SIG-M5 treated with dmso at 0.1 percent for 504 hours (cell line): ENCODE results near the gene KCNMB2.

Experiments
- DNase-seq: peaks from one replicate; lab custom pipeline; 2025; ENCODE audit not compliant: unreplicated experiment; lab: John Stamatoyannopoulos, UW

KCNMB2 gene

GRCh38 chr3:178748874-178749273 is 212.6 kb downstream of the KCNMB2 start:
- DNase-seq, result no peak

- DNase-seq, result no peak
Measured at GRCh38 chr3:178749471-178749870, 213.2 kb downstream of the KCNMB2 start.

DNA sequence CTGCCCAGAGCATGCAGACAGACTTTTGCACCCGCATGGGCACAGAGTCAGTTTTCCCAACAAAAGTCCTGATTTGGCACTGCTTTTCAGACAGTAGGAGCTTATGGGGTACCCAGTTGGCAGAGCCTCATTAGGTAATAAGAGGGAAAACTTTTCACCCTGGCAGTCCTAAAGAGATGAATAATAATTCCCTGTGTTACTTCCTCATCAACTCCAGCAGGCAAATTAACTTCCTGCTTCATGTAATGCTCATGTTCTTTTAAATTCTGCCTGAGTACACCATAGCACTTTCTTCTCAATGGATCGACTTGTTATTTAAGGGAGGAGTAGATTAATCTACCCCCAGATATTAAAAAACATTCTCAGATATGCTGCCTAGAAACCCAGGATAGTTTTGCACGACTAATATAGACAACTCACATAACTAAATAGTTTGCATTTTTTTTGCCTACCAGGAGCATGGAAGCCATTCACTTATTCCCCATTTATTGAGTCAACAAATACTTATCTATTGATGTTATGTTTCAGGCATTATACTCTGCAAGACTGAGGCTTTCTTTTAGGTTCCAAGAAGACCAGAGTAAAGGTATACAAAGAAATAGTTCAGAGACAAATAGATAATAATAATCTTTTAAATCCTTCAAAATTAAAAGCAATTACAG is 214.5 kb downstream of the KCNMB2 start:
- no peak for DNase-seq

DNA sequence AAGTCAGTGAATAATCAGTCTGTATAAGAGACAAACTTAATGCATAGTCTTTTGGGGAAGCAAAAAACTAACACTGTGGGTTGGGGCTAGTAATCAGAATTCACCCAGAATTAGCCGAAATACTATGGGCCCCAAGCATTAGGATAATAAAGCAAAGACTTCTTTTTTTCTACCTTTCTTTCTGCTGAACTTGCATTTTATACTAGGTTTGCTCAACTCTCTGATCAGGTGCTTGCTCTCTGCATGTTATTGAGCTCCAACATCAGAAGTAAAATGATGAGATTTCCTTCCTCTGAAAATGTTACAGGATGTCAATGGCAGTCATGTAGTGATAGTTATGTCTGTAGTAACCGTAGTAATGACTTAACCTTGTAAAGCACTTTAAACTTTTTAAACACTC is 216.6 kb downstream of the KCNMB2 start:
- no peak for DNase-seq

- no peak for DNase-seq
Measured at GRCh38 chr3:178754852-178755510, 218.7 kb downstream of the KCNMB2 start.

DNA sequence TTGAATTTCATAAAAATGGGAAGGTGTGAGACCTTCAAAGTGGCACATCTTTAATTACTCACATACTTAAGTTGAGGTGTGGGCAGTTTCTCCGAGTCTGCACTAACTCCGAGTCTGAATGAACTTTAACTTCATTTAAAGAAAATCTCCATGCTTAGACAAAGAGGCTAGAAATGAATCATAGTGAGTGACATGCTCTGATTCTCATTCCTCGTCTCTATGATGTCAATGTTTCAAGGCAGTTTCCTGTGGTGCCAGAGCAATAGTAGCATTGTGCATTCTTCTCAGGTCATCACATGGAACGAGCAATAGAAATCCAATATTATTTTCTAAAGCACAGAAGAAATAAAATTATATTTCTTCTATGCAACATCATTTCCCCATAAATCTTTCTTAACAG is 224.8 kb downstream of the KCNMB2 start:
- no peak for DNase-seq

DNA sequence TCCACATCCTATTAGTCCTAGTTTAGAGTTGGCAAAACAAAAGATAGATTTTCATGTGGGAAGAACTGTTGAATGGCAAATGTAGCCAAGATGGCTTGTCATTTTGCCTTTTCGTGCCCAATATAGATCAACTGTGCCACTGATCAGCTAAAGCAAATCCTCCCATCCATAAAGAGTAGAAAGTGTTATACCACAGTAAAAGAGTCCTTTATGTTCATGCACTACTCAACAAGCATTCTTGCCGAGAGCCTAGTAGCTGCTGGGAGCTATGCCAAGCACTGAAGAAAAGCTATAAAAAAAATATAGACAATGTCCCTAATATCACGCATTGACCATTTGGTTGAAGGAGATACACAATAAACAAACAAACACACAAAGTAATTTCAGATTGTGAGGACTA is 225.2 kb downstream of the KCNMB2 start:
- no peak for DNase-seq

DNA sequence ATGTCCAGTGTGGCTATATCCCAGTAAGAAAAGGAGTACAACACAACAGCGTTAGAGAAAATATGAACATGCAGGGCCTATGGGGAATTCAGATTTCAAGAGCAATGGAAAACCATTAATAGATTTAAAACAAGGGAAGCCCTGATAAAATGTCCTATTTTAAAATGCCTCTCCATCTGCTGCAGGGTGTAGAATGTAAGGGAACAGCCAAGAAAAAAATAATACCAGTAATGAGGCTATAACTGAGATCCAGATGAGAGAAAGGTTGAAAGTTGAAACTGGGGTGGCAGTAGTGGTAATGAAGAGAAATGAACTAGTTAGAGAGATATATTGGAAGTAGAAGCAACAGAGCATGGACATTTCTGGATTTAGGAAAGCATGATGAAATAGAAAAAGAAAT is 226.1 kb downstream of the KCNMB2 start:
- no peak for DNase-seq

GRCh38 chr3:178765472-178765871 is 229.2 kb downstream of the KCNMB2 start:
- no peak for DNase-seq

DNA sequence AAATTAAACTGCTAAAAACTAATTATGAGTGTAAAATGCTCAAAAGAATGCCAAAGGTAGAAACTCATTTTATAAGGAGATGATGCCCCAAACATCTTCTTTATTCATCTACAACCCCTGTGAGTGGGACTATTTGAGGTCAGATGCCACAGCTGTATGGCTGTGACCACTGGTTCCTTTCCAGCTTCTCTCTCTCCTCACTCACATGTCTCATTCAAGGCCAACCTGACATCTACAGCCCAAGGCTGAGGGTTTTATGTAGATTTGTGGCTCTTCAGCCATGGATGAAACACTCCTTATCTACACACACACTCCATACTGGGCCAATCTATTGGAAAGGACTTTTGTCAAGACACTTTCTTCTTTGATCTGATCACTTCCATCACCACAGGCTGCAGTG is 231.3 kb downstream of the KCNMB2 start:
- no peak for DNase-seq

DNA sequence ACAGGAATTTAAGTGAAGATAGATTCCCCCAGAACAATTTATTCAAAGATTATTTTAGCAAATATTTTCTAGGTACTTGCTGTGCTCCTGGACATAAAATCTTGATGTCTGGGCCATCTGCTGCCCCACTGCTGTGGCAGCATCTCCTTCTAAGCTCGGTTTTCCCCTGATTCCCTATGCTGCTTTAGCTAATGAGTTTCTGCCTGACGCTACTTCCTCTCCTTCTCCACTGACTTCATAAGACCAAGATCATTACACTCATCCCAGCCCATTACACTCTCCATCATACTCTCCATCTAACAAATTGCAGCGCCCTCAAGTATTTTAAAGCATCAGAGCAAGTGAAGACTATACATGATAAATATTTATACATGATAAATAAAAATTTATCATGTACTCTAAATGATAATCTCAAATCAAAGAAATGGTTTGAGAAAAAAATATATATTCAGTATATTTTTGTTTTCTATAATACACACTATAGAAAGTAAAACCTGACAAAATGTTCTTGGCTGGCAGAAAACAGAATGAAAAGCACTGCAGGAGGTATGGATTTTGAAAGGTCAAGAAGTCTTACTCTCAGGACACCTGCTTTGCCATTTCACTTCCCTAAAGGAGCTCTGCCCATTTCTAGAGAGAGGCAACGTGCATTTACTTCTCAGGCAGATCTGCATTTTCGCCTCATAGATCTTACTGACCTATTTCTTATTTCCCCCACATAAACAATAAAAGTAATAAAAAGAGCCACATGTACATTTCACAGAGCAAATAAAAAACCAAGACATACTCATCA is 232.0 kb downstream of the KCNMB2 start:
- DNase-seq, result no peak

DNA sequence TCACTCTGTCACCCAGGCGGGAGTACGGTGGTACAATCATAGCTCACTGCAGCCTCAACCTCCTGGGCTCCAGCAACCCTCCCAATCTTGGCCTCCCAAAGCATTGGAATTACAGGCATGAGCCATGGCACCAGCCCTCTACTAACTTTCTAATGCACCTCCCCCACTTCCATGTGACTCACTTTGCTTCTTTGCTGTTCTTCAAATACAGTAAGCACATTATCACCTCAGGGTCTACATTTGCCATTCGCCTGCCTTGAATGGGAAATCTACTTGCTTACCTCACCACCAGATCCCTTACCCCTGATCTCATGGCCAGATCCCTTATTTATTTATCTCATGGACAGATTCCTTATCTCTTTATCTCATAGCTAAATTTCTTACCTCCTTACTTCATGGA is 235.3 kb downstream of the KCNMB2 start:
- DNase-seq, result no peak

- no peak for DNase-seq
Measured at GRCh38 chr3:178772746-178773145, 236.5 kb downstream of the KCNMB2 start.

DNA sequence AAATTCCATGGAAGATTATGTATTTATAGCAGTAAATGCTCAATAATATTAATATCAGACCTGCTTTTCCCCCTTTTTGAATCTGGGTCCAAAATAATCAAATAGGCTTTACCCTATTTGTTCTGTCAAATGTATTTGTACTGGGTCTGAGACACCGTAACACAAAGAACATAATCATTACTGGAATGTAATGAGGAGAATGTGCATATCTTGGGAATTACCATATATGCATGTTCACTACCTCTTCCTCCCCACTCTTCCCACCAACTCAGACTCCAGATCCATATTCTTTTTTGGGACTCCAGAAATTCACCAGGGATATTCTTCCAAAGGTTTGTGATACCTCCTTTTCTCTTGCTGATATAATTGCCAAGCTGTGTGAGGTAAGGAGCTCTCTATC is 237.1 kb downstream of the KCNMB2 start:
- no peak for DNase-seq

- no peak for DNase-seq
Measured at GRCh38 chr3:178777718-178778411, 241.6 kb downstream of the KCNMB2 start.

DNA sequence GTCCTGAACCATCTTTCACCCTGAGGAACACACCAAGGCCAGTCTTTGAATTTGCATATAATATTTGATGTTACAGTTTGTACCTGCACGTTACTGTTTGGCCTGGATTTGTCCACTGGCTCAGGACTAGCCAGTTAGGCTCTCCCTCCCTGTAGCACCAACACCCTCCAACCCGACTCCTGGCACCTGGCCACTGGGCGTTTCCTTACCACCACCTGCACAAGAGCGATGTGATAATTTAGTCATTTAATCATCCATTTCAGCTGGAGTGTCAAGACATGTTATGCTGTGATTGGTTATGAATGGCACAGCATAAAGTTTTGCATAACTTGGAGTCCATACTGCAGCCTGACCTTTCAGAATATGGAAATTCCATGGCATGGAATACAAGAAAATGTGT is 242.4 kb downstream of the KCNMB2 start:
- DNase-seq, result no peak

GRCh38 chr3:178785961-178786360 is 249.7 kb downstream of the KCNMB2 start:
- DNase-seq, result no peak

DNA sequence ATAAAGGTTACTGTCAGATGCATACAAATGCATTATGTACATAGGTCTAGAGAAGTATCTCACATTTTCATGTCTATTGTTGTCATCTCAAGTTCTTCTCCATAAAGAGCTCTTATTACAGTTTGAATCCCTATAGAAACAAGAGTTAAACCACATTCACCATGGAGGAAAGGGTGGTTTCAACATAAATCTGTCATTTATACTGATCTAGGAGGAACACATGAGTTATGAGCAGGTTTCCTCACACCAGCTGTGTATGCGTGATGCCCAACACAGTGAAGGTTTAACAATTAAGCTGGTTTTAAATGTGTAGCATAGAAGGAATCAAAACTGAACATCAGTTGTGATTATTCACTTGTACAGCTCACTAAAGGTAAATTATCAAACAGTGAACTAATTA is 251.7 kb downstream of the KCNMB2 start:
- DNase-seq, result no peak

DNA sequence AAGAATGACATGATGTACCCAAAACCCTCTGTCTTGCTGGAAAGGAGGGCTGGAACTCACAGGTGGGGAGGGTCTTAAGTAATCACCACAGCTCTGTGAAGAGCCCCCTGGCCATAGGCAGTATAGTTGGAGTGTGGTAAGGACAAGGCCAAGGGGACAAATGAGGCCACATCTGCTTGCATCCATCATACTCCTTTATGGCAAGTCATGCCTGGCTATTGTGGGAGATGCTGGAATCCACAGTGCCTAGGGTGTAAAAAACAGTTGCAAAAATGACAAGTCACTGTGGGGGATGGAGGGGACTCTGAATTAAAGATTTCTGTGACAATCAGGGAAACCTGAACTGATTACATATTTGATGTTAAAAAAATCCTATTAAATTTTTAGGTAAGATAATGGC is 258.5 kb downstream of the KCNMB2 start:
- no peak for DNase-seq

DNA sequence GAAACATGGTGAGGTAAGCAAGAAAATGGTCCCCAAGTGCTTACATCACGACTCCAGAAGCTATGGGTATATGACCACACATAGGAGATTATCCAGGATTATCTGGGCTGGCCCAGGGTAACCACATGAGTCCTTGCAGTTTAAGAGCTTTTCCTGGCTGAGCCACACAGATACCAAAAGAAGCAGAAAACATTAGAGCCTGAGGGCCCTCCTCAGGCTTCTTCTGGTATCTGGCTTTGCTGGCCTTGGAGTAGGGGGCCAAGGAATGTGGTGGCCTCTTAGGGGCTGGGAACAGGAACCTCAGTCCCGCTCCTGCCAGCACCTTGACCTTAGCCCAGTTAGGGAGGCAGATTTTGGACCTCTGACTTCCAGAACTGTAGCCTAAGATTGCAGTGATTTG is 259.1 kb downstream of the KCNMB2 start:
- no peak for DNase-seq

GRCh38 chr3:178802259-178802658 is 266.0 kb downstream of the KCNMB2 start:
- no peak for DNase-seq
